GM13977 (cell line): ENCODE results near the gene MRPS9.

Source experiments
- DNase-seq: peaks from one replicate; pipeline ENCODE4 v3.0.0; 2012; ENCODE audit warnings: low spot score
- CTCF ChIP-seq: IDR thresholded peaks from 2 replicates; pipeline ENCODE4 v1.5.1; 2012; ENCODE audit warnings: mild to moderate bottlenecking, control low read depth; ENCODE audit not compliant: insufficient read depth; ENCODE audit errors: extremely low read depth, missing control alignments
- in situ Hi-C: fragments of 300-500 bp; cut with MboI; formaldehyde crosslinking; loops from one replicate; pipeline ENCODE4 v1.12.0; 2022; ENCODE audit warnings: low sequenced_read_pairs, low pct_unique_long_range_greater_than_20kb, mixed read lengths, inconsistent platforms; ENCODE audit not compliant: unreplicated experiment

MRPS9 gene

GRCh38 chr2:105125428-105125827, 87.6 kb downstream of the MRPS9 start:
- no peak for DNase-seq
- TF ChIP-seq CTCF: no peak
- in situ Hi-C loops: no loop called here

GRCh38 chr2:105125920-105126319, 88.1 kb downstream of the MRPS9 start:
- DNase-seq: no peak
- no peak for TF ChIP-seq CTCF
- in situ Hi-C loops: no loop called here

GRCh38 chr2:105126336-105126735, 88.5 kb downstream of the MRPS9 start:
- no peak for DNase-seq
- in situ Hi-C loops: no loop called here
- no peak for TF ChIP-seq CTCF

GRCh38 chr2:105127289-105127915, 89.5 kb downstream of the MRPS9 start:
- in situ Hi-C loops: no loop called here
- TF ChIP-seq CTCF: no peak
- no peak for DNase-seq

GRCh38 chr2:105129722-105130232, 91.9 kb downstream of the MRPS9 start:
- no peak for TF ChIP-seq CTCF
- in situ Hi-C loops: no loop called here
- DNase-seq: peak; percentile 67

- in situ Hi-C loops: no loop called here
Observed at GRCh38 chr2:105130546-105130945, 92.7 kb downstream of the MRPS9 start.

More at GRCh38 chr2:105130546-105130945, 92.7 kb downstream of the MRPS9 start:
- no peak for DNase-seq
- TF ChIP-seq CTCF: no peak
